Occipital lobe (tissue), 2 donors: ENCODE data around the gene MREG. TPM values are rescaled to one million over a fixed set of nuclear protein-coding genes. Genes with fewer than 3 reads are reported as not detected.
"Not testable (repeated sequence)": the region's sequence is repeated elsewhere in the genome, so short reads cannot be mapped to it uniquely, and the experiment has no call there.

ENCODE experiments used
- DNase-seq: peaks from one replicate; lab custom pipeline; 2025; lab: John Stamatoyannopoulos, UW
- total RNA-seq: library from RNA; depleted of rRNA; stranded (reverse); fragments of >200 nt; gene quantifications from one replicate; pipeline ENCODE4 v1.2.3, GENCODE V29; 2014

The MREG gene
- total RNA-seq, 1 donor from 2014 or later, result 2.5 TPM

GRCh38 chr2:215988556-215989207, 24.7 kb downstream of the MREG start:
- not testable (repeated sequence) for DNase-seq

GRCh38 chr2:215985257-215985656, 28.1 kb downstream of the MREG start:
- no peak for DNase-seq

- DNase-seq, result no peak
Measured at GRCh38 chr2:215984661-215985060, 28.7 kb downstream of the MREG start.

GRCh38 chr2:215983581-215984351, 29.6 kb downstream of the MREG start:
- no peak for DNase-seq

- no peak for DNase-seq
Measured at GRCh38 chr2:215982465-215982875, 30.9 kb downstream of the MREG start.

- no peak for DNase-seq
Measured at GRCh38 chr2:215981115-215981514, 32.2 kb downstream of the MREG start.

GRCh38 chr2:215979620-215980019, 33.7 kb downstream of the MREG start:
- DNase-seq, result no peak

- DNase-seq, result no peak
Measured at GRCh38 chr2:215974700-215975429, 38.5 kb downstream of the MREG start.

GRCh38 chr2:215973954-215974699, 39.2 kb downstream of the MREG start:
- no peak for DNase-seq

- no peak for DNase-seq
Measured at GRCh38 chr2:215973145-215973792, 40.1 kb downstream of the MREG start.

- no peak for DNase-seq
Measured at GRCh38 chr2:215971671-215972070, 41.7 kb downstream of the MREG start.

- DNase-seq, result not testable (repeated sequence)
Measured at GRCh38 chr2:215970894-215971293, 42.5 kb downstream of the MREG start.

- no peak for DNase-seq
Measured at GRCh38 chr2:215970425-215970824, 42.9 kb downstream of the MREG start.

- DNase-seq, result no peak
Measured at GRCh38 chr2:215969131-215969841, 44.1 kb downstream of the MREG start.

- no peak for DNase-seq
Measured at GRCh38 chr2:215968499-215968898, 44.9 kb downstream of the MREG start.

GRCh38 chr2:215967590-215968378, 45.6 kb downstream of the MREG start:
- DNase-seq, result no peak

GRCh38 chr2:215966951-215967350, 46.4 kb downstream of the MREG start:
- no peak for DNase-seq

GRCh38 chr2:215966274-215966673, 47.1 kb downstream of the MREG start:
- DNase-seq, result no peak

GRCh38 chr2:215965532-215966165, 47.7 kb downstream of the MREG start:
- DNase-seq, result no peak
